ENCODE measurements around the gene ABCA9.

DNA sequence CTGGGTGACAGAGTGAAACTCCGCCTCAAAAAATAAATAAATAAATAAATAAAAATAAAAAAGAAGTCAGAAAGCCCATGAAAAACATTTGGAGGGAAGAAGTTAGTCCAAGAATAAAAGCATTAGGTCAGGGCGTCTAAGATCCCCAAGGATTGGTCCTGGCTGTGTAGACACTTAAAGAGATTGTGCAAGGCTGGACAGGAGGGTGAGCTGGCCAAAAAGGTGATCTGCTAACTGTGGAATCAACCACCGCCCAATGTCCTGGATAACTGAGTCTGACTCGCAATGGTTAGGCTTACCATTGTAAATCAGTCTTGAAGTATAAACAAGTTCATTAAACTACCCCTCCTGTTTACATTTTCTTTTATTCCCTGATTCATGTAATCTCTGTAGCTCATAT lies 96.8 kb downstream of the ABCA9 start:
- TF ChIP-seq, protein P1, sequence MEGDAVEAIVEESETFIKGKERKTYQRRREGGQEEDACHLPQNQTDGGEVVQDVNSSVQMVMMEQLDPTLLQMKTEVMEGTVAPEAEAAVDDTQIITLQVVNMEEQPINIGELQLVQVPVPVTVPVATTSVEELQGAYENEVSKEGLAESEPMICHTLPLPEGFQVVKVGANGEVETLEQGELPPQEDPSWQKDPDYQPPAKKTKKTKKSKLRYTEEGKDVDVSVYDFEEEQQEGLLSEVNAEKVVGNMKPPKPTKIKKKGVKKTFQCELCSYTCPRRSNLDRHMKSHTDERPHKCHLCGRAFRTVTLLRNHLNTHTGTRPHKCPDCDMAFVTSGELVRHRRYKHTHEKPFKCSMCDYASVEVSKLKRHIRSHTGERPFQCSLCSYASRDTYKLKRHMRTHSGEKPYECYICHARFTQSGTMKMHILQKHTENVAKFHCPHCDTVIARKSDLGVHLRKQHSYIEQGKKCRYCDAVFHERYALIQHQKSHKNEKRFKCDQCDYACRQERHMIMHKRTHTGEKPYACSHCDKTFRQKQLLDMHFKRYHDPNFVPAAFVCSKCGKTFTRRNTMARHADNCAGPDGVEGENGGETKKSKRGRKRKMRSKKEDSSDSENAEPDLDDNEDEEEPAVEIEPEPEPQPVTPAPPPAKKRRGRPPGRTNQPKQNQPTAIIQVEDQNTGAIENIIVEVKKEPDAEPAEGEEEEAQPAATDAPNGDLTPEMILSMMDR (IDR thresholded peaks at IDR 0.05; ENCODE audit: low read depth, low read length): no peak
- no peak for TF ChIP-seq POLR2A (IDR thresholded peaks at IDR 0.05; ENCODE audit: extremely low read depth, insufficient read length)
- TF ChIP-seq, protein P2, sequence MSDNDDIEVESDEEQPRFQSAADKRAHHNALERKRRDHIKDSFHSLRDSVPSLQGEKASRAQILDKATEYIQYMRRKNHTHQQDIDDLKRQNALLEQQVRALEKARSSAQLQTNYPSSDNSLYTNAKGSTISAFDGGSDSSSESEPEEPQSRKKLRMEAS (IDR thresholded peaks at IDR 0.05; ENCODE audit: low read depth, low read length): no peak

Data from NB4 (cell line).